Kidney (tissue), 14 donors: ENCODE measurements around the gene ALLC. TPM values are rescaled to one million over a fixed set of nuclear protein-coding genes. Genes with fewer than 3 reads are reported as not detected.

Experiments
- DNase-seq, 5 donors: peaks; one replicate each; pipeline ENCODE4 v3.0.0-alpha.2; 2013 to 2020
- FAIRE-seq: peaks from 2 replicates; lab custom pipeline; 2012; peaks lifted over from hg19 to GRCh38; lab: Jason Lieb, UNC
- H3K27ac ChIP-seq, 2 donors: one replicate each; pipeline ENCODE4 v1.7.0; 2013; ENCODE audit warnings: low read depth in 2 of 2, low read length in 2 of 2, inconsistent platforms in 1 of 2
- H3K27me3 ChIP-seq: one replicate; pipeline ENCODE4 v1.7.1; 2013; ENCODE audit warnings: low read length, inconsistent platforms; ENCODE audit not compliant: control insufficient read depth, insufficient read depth
- H3K36me3 ChIP-seq, 3 donors: one replicate each; pipeline versions ENCODE4 v1.7.0 to v1.7.1; 2013; ENCODE audit warnings: low read length in 3 of 3, control low read depth in 1 of 3, inconsistent platforms in 1 of 3; ENCODE audit not compliant: insufficient read depth in 3 of 3, control insufficient read depth in 2 of 3
- H3K4me1 ChIP-seq, 3 donors: one replicate each; pipeline versions ENCODE4 v1.7.0 to v1.7.1; 2013; ENCODE audit warnings: low read length in 3 of 3, inconsistent platforms in 1 of 3, low read depth in 1 of 3; ENCODE audit not compliant: control insufficient read depth in 2 of 3, insufficient read depth in 2 of 3
- H3K4me3 ChIP-seq, 3 donors: one replicate each; pipeline versions ENCODE4 v1.7.0 to v1.8.1; 2013; ENCODE audit warnings: low read length in 3 of 3, control low read depth in 1 of 3, inconsistent platforms in 1 of 3
- H3K9ac ChIP-seq, 3 donors: one replicate each; pipeline versions ENCODE4 v1.7.0 to v1.7.1; 2013; ENCODE audit warnings: low read length in 3 of 3, control low read depth in 1 of 3, inconsistent platforms in 1 of 3
- H3K9me3 ChIP-seq, 3 donors: one replicate each; pipeline versions ENCODE4 v1.7.0 to v1.7.1; 2013; ENCODE audit warnings: low read length in 3 of 3, control low read depth in 1 of 3, inconsistent platforms in 1 of 3; ENCODE audit not compliant: control insufficient read depth in 2 of 3, insufficient read depth in 1 of 3
- intact Hi-C: fragments of 100-400 bp; cut with DNase I; formaldehyde crosslinking; loops from one replicate; pipeline ENCODE4 v1.11.1; 2022
- polyA plus RNA-seq: library from polyadenylated mRNA; stranded (reverse); fragments of 350-450 nt; fragmentation: Illumina TruSeq; extraction: RNeasy Lipid Tissue Mini Kit (QIAGEN cat#74804); gene quantifications from one replicate; pipeline ENCODE4 v1.2.3, GENCODE V29; 2014; ENCODE audit warnings: low read depth, low replicate concordance; ENCODE audit not compliant: insufficient read depth
- total RNA-seq: library from RNA; stranded (reverse); fragmentation: NEBNext Ultra II Directional; extraction: Animal tissue kit (Norgen Biotek cat#: 25700); gene quantifications from one replicate; pipeline ENCODE4 v1.2.1, GENCODE V29; 2021
- TF ChIP-seq, protein P1 (sequence below): IDR thresholded peaks from 3 replicates; pipeline ENCODE4 v1.5.1; 2012; ENCODE audit warnings: mild to moderate bottlenecking, moderate library complexity, borderline replicate concordance; ENCODE audit not compliant: insufficient read depth; ENCODE audit errors: extremely low read depth
- donor health status: control.
- donor health status: control.
- donor health status: control.
- donor health status: control.
- donor health status: control.
- donor health status: DM: yes; HTN: yes; CAD: no.
- donor health status: Normal renal cell carcinoma (clear cell type).

Gene ALLC
- total and polyA plus RNA-seq, 2 donors from 2014 or later = 1.3 TPM; not detected in 1

- no peak overlapping the region for H3K27ac ChIP-seq
- peak in 1 of 5 donors; percentile 59 for DNase-seq
- intact Hi-C loops = no loop called here
- H3K27me3 ChIP-seq = no peaks in the 10 kb centered on the region
- H3K4me1 ChIP-seq = peaks cover 0 to 2% (median 0%) of the 10 kb centered on the region in 3 donors
- TF ChIP-seq, protein P1, sequence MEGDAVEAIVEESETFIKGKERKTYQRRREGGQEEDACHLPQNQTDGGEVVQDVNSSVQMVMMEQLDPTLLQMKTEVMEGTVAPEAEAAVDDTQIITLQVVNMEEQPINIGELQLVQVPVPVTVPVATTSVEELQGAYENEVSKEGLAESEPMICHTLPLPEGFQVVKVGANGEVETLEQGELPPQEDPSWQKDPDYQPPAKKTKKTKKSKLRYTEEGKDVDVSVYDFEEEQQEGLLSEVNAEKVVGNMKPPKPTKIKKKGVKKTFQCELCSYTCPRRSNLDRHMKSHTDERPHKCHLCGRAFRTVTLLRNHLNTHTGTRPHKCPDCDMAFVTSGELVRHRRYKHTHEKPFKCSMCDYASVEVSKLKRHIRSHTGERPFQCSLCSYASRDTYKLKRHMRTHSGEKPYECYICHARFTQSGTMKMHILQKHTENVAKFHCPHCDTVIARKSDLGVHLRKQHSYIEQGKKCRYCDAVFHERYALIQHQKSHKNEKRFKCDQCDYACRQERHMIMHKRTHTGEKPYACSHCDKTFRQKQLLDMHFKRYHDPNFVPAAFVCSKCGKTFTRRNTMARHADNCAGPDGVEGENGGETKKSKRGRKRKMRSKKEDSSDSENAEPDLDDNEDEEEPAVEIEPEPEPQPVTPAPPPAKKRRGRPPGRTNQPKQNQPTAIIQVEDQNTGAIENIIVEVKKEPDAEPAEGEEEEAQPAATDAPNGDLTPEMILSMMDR = no peak
- FAIRE-seq = no peak
- no peaks in the 10 kb centered on the region for H3K36me3 ChIP-seq
- H3K9me3 ChIP-seq = no peaks in the 10 kb centered on the region
- no peak overlapping the region for H3K4me3 ChIP-seq
- H3K9ac ChIP-seq = no peak overlapping the region
These were observed 47.0 kb upstream of the ALLC start for GRCh38 chr2:3610881-3611505.

DNA sequence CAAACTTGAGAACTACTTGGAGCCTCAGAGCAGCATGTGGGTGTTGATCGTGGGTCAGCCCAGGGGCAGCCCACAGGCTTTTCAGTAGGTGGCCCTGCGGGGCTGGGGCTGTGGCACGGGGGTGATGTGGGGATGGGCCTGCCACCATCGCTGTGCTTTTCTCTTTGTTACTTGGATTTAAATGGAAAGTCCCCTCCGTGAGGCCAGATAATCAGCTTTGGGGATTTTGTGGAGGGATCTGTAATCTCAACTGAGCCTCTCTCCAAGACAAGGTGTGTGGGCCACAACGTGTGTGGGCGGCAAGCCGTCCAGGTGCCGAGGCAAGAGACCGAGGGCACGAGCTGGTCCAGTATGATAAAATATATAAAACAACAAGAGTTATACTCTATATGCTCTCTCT, 46.4 kb upstream of the ALLC start:
- intact Hi-C loops = no loop called here
- Histone ChIP-seq H3K36me3 (no peaks in the 10 kb centered on the region), H3K4me3 (no peak overlapping the region), H3K27ac (no peak overlapping the region), H3K4me1 (peaks cover 0 to 2% (median 0%) of the 10 kb centered on the region in 3 donors), H3K27me3 (no peaks in the 10 kb centered on the region), H3K9ac (no peak overlapping the region), H3K9me3 (no peaks in the 10 kb centered on the region)
- FAIRE-seq (no peak), DNase-seq (no peak)
- TF ChIP-seq, protein P1 = no peak

DNA sequence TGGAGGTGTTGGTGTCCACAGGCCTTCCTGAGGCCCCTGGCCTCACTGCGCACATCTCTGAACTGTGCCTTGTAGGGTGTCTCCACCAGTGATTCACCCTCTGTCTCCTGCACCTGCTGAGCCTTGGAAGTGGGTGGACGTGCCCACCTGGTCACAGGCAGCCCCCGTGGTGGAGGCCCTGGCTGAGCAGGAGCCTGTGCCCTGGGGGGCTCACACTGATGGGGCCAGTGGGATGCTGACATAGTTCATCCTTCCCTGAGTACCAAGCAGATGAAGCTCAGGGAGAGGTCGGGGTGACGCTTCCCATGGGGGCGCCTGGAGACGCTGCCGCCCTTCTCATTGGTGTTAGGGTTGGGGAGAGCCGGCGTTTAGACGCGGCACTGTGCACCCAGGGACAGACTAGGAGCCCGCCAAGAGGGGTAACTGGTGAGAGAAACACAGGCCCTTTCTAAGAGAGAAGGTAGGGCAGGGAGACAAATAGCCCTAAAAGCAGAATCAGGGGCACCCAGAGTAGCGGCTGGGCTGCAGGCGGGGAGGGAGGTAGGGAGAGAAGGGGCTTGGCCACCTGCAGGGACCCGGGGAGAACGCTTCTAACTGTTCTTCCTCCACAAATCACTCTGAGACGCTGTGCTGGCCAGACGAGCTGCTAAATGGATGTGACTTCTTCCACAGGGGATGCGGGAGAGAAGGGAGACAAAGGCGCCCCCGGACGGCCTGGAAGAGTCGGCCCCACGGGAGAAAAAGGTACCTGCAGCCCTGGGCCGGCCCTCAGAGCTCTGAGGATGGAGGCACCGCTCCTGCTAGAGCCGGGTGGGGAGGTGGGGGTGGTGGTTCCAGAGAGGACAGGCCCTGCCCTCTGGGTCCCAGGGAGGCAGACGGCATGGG, 45.1 kb upstream of the ALLC start:
- no peak overlapping the region for H3K4me3 ChIP-seq
- H3K4me1 ChIP-seq = peaks cover 0 to 2% (median 0%) of the 10 kb centered on the region in 3 donors
- TF ChIP-seq, protein P1 = no peak
- peak in 2 of 5 donors; percentile 26 to 60 for DNase-seq
- no peak for FAIRE-seq
- H3K27ac ChIP-seq = no peak overlapping the region
- H3K9me3 ChIP-seq = no peaks in the 10 kb centered on the region
- intact Hi-C loops = no loop called here
- no peaks in the 10 kb centered on the region for H3K27me3 ChIP-seq
- H3K9ac ChIP-seq = no peak overlapping the region
- H3K36me3 ChIP-seq = no peaks in the 10 kb centered on the region
